ENCODE results near the gene CKM. TPM values are rescaled to one million over a fixed set of nuclear protein-coding genes. Genes with fewer than 3 reads are reported as not detected.

The CKM gene
- total RNA-seq, 1 donor from 2014 or later, result not detected

GRCh38 chr19:45258862-45259261 lies 63.8 kb downstream of the CKM start:
- Mint-ChIP-seq H3K4me1 (no peaks in the 10 kb centered on the region), H3K9me3 (no peaks in the 10 kb centered on the region), H3K36me3 (no peaks in the 10 kb centered on the region), H3K4me3 (no peak overlapping the region), H3K27ac (no peak overlapping the region), H3K27me3 (ENCODE audit: insufficient read depth, low read depth) (no peaks in the 10 kb centered on the region)
- no peak for DNase-seq (ENCODE audit: low spot score)
- Histone ChIP-seq H3K4me1 (no peaks in the 10 kb centered on the region), H3K4me2 (no peak overlapping the region), H3F3A (ENCODE audit: low read depth) (no peaks in the 10 kb centered on the region), H4K20me1 (ENCODE audit: low read depth) (peaks cover 76% of the 10 kb centered on the region), H3K27me3 (no peaks in the 10 kb centered on the region), H2AFZ (replicated peaks) (no peak overlapping the region), H3K79me2 (ENCODE audit: low read depth) (peaks cover 36% of the 10 kb centered on the region), H3K36me3 (no peaks in the 10 kb centered on the region), H3K4me3 (no peak overlapping the region), H3K27ac (no peak overlapping the region), H3K9ac (no peak overlapping the region), H3K9me3 (ENCODE audit: low read depth) (no peaks in the 10 kb centered on the region)
- TF ChIP-seq CTCF (IDR thresholded peaks at IDR 0.05) (no peak), EZH2 (IDR thresholded peaks at IDR 0.05) (no peak), EZH2phosphoT487 (IDR thresholded peaks at IDR 0.05) (no peak)

- Histone ChIP-seq H3K4me3 (no peak overlapping the region), H3K27ac (no peak overlapping the region), H3K4me1 (peaks cover 8% of the 10 kb centered on the region), H3K79me2 (ENCODE audit: low read depth) (peaks cover 56% of the 10 kb centered on the region), H3K9ac (no peak overlapping the region), H4K20me1 (ENCODE audit: low read depth) (peaks cover 84% of the 10 kb centered on the region), H3K27me3 (no peaks in the 10 kb centered on the region), H3K9me3 (ENCODE audit: low read depth) (no peaks in the 10 kb centered on the region), H3K4me2 (no peak overlapping the region), H3K36me3 (no peaks in the 10 kb centered on the region), H3F3A (ENCODE audit: low read depth) (peaks cover 5% of the 10 kb centered on the region), H2AFZ (replicated peaks) (no peak overlapping the region)
- no peak for DNase-seq (ENCODE audit: low spot score)
- H3K27me3 Mint-ChIP-seq (ENCODE audit: insufficient read depth, low read depth), result no peaks in the 10 kb centered on the region
- H3K4me1 Mint-ChIP-seq, result peaks cover 16% of the 10 kb centered on the region
- no peak overlapping the region for H3K4me3 Mint-ChIP-seq
- H3K27ac Mint-ChIP-seq, result no peak overlapping the region
- TF ChIP-seq EZH2phosphoT487 (IDR thresholded peaks at IDR 0.05) (no peak), EZH2 (IDR thresholded peaks at IDR 0.05) (no peak), CTCF (IDR thresholded peaks at IDR 0.05) (no peak)
- H3K9me3 Mint-ChIP-seq, result no peaks in the 10 kb centered on the region
- no peaks in the 10 kb centered on the region for H3K36me3 Mint-ChIP-seq
These were observed 65.8 kb downstream of the CKM start for GRCh38 chr19:45256836-45257235.

Other genes with a start within 250 kb of the CKM start
- 0.53 TPM in 1 of 2 replicates, not detected in the other for gene ZNF296, start 246.4 kb downstream of the CKM start, total RNA-seq (ENCODE audit: low replicate concordance)
- gene GEMIN7, start 243.6 kb downstream of the CKM start, total RNA-seq (ENCODE audit: low replicate concordance), result 7.3 and 32.6 TPM in 2 replicates
- gene PPP1R37, start 229.7 kb downstream of the CKM start, total RNA-seq (ENCODE audit: low replicate concordance), result 8.1 and 34.1 TPM in 2 replicates
- gene NKPD1, start 161.9 kb downstream of the CKM start, total RNA-seq (ENCODE audit: low replicate concordance), result 0.02 and 0.19 TPM in 2 replicates
- gene TRAPPC6A, start 144.6 kb downstream of the CKM start, total RNA-seq (ENCODE audit: low replicate concordance), result 24.7 and 55.1 TPM in 2 replicates
- 2.0 and 3.8 TPM in 2 replicates for gene BLOC1S3, start 144.1 kb downstream of the CKM start, total RNA-seq (ENCODE audit: low replicate concordance)
- gene EXOC3L2, start 77.5 kb downstream of the CKM start, total RNA-seq (ENCODE audit: low replicate concordance), result 0.06 TPM in 1 of 2 replicates, not detected in the other
- 22.8 and 30.1 TPM in 2 replicates for gene MARK4, start 71.6 kb downstream of the CKM start, total RNA-seq (ENCODE audit: low replicate concordance)
- 0.50 TPM in 1 of 2 replicates, not detected in the other for gene KLC3, start 17.9 kb upstream of the CKM start, total RNA-seq (ENCODE audit: low replicate concordance)
- gene ERCC2, start 47.7 kb upstream of the CKM start, total RNA-seq (ENCODE audit: low replicate concordance), result 31.0 and 71.6 TPM in 2 replicates
- 2.9 and 8.6 TPM in 2 replicates for gene PPP1R13L, start 82.2 kb upstream of the CKM start, total RNA-seq (ENCODE audit: low replicate concordance)
- 5.5 and 6.8 TPM in 2 replicates for gene POLR1G, start 83.8 kb upstream of the CKM start, total RNA-seq (ENCODE audit: low replicate concordance)
- gene ERCC1, start 101.0 kb upstream of the CKM start, total RNA-seq (ENCODE audit: low replicate concordance), result 46.0 and 74.5 TPM in 2 replicates
- gene FOSB, start 145.1 kb upstream of the CKM start, total RNA-seq (ENCODE audit: low replicate concordance), result 2.3 and 5.4 TPM in 2 replicates
- 4.8 and 10.4 TPM in 2 replicates for gene RTN2, start 174.2 kb upstream of the CKM start, total RNA-seq (ENCODE audit: low replicate concordance)
- gene PPM1N, start 175.6 kb upstream of the CKM start, total RNA-seq (ENCODE audit: low replicate concordance), result 2.4 and 3.6 TPM in 2 replicates
- 32.6 and 62.2 TPM in 2 replicates for gene VASP, start 184.6 kb upstream of the CKM start, total RNA-seq (ENCODE audit: low replicate concordance)

Data from neural progenitor cell (in vitro differentiated cells).